ENCODE results near the gene BCL2. TPM values are rescaled to one million over a fixed set of nuclear protein-coding genes. Genes with fewer than 3 reads are reported as not detected.

Gene BCL2
- total RNA-seq, 1 experiment from 2014 or later = 2.9 TPM

GRCh38 chr18:63145166-63145850 is 174.3 kb downstream of the BCL2 start:
- Mint-ChIP-seq H3K36me3 (ENCODE audit: insufficient read depth, unreplicated experiment) (no peaks in the 10 kb centered on the region), H3K4me3 (ENCODE audit: low read depth, unreplicated experiment) (no peak overlapping the region), H3K4me1 (ENCODE audit: low read depth, unreplicated experiment) (no peaks in the 10 kb centered on the region), H3K27me3 (ENCODE audit: unreplicated experiment) (peaks cover 64% of the 10 kb centered on the region), H3K9me3 (ENCODE audit: low read depth, unreplicated experiment) (no peaks in the 10 kb centered on the region), H3K27ac (ENCODE audit: unreplicated experiment) (no peak overlapping the region)
- no peak for DNase-seq
- TF ChIP-seq, protein P1, sequence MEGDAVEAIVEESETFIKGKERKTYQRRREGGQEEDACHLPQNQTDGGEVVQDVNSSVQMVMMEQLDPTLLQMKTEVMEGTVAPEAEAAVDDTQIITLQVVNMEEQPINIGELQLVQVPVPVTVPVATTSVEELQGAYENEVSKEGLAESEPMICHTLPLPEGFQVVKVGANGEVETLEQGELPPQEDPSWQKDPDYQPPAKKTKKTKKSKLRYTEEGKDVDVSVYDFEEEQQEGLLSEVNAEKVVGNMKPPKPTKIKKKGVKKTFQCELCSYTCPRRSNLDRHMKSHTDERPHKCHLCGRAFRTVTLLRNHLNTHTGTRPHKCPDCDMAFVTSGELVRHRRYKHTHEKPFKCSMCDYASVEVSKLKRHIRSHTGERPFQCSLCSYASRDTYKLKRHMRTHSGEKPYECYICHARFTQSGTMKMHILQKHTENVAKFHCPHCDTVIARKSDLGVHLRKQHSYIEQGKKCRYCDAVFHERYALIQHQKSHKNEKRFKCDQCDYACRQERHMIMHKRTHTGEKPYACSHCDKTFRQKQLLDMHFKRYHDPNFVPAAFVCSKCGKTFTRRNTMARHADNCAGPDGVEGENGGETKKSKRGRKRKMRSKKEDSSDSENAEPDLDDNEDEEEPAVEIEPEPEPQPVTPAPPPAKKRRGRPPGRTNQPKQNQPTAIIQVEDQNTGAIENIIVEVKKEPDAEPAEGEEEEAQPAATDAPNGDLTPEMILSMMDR (IDR thresholded peaks at IDR 0.05; ENCODE audit: unreplicated experiment) = no peak
- intact Hi-C loops (cut with micrococcal nuclease; ENCODE audit: unreplicated experiment) = no loop called here
- CTCF ChIA-PET = no interaction called here
- no TSS peak for BruUV-seq (replicated peaks)

- intact Hi-C loops (cut with micrococcal nuclease; ENCODE audit: unreplicated experiment) = no loop called here
- Mint-ChIP-seq H3K4me1 (ENCODE audit: low read depth, unreplicated experiment) (no peaks in the 10 kb centered on the region), H3K9me3 (ENCODE audit: low read depth, unreplicated experiment) (no peaks in the 10 kb centered on the region), H3K36me3 (ENCODE audit: insufficient read depth, unreplicated experiment) (no peaks in the 10 kb centered on the region), H3K4me3 (ENCODE audit: low read depth, unreplicated experiment) (no peak overlapping the region), H3K27ac (ENCODE audit: unreplicated experiment) (no peak overlapping the region), H3K27me3 (ENCODE audit: unreplicated experiment) (peaks cover 60% of the 10 kb centered on the region)
- CTCF ChIA-PET = no interaction called here
- no peak for DNase-seq
- BruUV-seq (replicated peaks) = no TSS peak
- TF ChIP-seq, protein P1 (IDR thresholded peaks at IDR 0.05; ENCODE audit: unreplicated experiment) = no peak
These were observed 174.8 kb downstream of the BCL2 start for GRCh38 chr18:63144748-63145147.

DNA sequence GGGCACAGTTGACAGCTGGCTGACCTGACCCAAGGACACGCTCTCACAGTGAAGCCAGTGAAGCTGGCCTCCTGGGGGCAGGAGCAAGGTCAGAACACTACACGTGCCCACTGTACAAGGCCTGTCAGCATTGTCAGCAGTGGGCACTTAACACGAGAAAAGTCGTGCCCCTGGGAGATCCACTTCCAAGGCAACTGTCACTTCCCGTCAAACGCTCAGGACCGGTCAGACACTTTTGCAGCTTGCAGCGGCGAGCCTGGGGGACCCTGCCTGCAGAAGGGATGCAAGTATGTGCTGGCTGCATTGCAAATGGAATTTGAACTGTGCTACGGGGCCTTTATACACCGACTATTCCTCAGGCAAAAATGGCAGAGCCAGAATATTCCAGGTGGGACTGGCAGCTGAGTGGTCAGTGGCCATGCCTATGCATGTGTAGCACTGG is 176.2 kb downstream of the BCL2 start:
- CTCF ChIA-PET = interaction anchor here (0.6 kb wide), 1 partner anchor 183 kb away, joined by 5 read pairs; no protein-coding TSS in a partner anchor
- Mint-ChIP-seq H3K4me1 (ENCODE audit: low read depth, unreplicated experiment) (no peaks in the 10 kb centered on the region), H3K4me3 (ENCODE audit: low read depth, unreplicated experiment) (no peak overlapping the region), H3K9me3 (ENCODE audit: low read depth, unreplicated experiment) (no peaks in the 10 kb centered on the region), H3K27me3 (ENCODE audit: unreplicated experiment) (peaks cover 60% of the 10 kb centered on the region), H3K36me3 (ENCODE audit: insufficient read depth, unreplicated experiment) (no peaks in the 10 kb centered on the region), H3K27ac (ENCODE audit: unreplicated experiment) (no peak overlapping the region)
- TF ChIP-seq, protein P1 (IDR thresholded peaks at IDR 0.05; ENCODE audit: unreplicated experiment) = no peak
- DNase-seq = no peak
- BruUV-seq (replicated peaks) = no TSS peak
- intact Hi-C loops (cut with micrococcal nuclease; ENCODE audit: unreplicated experiment) = no loop called here

DNA sequence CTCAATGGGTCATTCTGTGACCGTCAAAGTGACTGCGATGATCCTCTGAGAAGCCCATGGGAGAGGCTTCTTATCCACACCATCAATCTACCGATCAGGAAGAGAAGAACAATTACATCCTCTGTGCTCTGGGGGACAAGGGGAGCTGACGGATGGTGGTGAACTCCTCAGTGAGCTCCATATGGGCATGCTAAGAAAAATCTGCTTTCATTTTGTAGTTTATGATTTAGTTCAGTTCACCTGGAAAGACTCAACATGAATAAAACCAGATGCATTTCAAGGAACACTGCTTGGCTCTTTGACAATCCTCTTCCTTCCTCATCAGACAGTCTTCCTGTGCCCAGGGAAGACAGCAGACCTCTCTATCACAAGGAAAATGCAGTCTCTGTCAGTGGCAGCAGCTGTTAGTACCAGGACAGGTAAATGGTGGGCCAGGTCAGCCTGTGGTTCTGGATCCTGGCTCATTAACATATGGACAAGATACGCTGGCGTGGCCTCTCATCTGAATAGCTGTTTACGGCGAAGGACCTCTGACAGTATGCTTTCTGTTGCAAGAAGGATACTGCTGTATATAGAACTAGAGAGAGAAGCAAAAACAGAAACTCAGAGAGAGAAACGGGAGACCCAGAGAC is 176.9 kb downstream of the BCL2 start:
- TF ChIP-seq, protein P1 (IDR thresholded peaks at IDR 0.05; ENCODE audit: unreplicated experiment) = no peak
- H3K36me3 Mint-ChIP-seq (ENCODE audit: insufficient read depth, unreplicated experiment) = no peaks in the 10 kb centered on the region

More for the DNA sequence above, 176.9 kb downstream of the BCL2 start:
- DNase-seq = no peak
- CTCF ChIA-PET = interaction anchor here (0.6 kb wide), 1 partner anchor 183 kb away, joined by 5 read pairs; no protein-coding TSS in a partner anchor
- H3K9me3 Mint-ChIP-seq (ENCODE audit: low read depth, unreplicated experiment) = no peaks in the 10 kb centered on the region
- H3K4me1 Mint-ChIP-seq (ENCODE audit: low read depth, unreplicated experiment) = no peaks in the 10 kb centered on the region
- no TSS peak for BruUV-seq (replicated peaks)
- intact Hi-C loops (cut with micrococcal nuclease; ENCODE audit: unreplicated experiment) = no loop called here
- no peak overlapping the region for H3K4me3 Mint-ChIP-seq (ENCODE audit: low read depth, unreplicated experiment)
- no peak overlapping the region for H3K27ac Mint-ChIP-seq (ENCODE audit: unreplicated experiment)
- H3K27me3 Mint-ChIP-seq (ENCODE audit: unreplicated experiment) = peaks cover 67% of the 10 kb centered on the region

All from Calu3 (cell line).